ENCODE results near the gene PTCH1.

PTCH1 gene

DNA sequence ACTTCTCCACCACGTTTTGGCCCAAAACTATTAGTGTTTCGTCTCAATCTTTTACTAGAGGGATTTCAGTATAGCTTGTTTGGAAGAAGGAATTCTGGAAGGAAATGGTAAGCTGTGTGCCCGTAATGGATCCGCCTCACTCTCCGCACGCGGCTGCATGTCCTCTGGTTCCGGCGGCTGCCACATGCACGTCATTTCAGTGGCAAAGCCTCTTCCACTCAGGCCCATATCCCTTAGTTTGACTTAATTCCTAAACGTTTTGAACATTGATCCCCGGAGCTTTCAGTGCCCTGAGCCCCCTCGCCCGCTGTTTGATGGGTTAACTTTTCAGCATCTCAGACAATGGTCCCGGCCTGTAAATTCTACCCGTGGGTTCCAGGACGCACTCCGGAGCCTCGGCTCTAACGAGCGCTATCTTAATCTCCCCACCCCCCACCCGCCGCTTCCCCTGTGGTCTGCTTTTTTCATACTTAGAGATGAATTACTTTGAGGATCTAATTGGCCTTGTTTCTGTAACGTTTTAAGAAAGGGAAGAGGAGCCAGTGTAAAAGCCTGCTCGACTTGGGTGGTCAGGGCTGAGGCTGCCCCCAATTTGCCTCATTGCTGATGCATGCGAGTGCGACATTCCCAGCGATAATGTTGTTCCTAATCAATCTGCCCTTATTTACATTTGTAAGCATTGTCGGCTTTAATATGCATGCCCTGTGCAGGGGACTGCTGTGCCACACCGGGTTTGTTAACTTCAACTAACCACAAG is 4.6 kb downstream of the PTCH1 start:
- ATAC-seq: no peak

- no peak for ATAC-seq
These were observed 5.2 kb downstream of the PTCH1 start for GRCh38 chr9:95511616-95511931.

DNA sequence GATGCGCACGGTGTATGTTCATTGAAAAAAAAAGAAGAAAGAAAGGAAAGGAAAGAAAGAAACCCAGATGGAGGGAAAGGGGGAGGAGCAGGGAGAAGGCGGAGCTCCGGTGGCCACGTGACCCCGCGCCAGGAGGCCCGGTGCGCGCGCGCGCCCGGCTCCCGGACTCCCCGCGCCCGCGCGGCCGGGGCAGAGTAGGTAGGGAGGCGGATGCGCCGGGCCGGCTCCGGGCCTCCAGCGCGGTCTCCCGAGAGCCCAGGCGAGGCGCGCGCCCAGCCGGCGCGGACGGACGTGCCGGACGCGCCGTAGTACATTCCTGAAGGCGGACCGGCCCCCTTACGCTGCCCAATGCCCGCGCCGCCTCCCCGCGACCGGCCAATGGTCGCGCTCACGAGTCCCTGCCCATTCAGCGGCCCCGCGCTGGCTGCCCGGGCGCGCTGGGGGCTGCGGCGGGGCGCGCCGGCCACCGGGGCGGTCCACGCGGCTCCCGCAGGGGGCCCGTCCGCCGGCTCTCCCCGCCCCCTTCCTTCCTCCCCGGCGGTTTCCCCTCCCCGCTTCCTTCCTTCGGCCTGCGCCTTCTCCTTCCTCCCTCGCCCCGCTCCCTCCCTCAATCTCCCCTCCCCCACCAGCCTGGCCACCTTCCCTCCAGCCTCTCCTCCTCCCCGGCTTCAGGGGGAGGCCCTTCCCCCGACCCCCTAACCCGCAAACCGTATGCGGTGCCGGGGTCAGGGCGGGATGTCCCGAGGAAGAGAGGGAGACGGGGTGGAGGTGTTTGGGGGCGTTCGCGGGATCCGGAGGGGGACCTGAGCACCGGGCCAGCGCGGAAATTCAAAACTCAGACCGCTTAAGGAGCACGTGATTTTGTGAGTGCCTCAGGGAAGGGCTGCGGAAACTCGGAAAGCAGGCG is 5.8 kb downstream of the PTCH1 start:
- ATAC-seq: peak; percentile 70 to 78

GRCh38 chr9:95509851-95510708 is 6.7 kb downstream of the PTCH1 start:
- ATAC-seq: no peak

DNA sequence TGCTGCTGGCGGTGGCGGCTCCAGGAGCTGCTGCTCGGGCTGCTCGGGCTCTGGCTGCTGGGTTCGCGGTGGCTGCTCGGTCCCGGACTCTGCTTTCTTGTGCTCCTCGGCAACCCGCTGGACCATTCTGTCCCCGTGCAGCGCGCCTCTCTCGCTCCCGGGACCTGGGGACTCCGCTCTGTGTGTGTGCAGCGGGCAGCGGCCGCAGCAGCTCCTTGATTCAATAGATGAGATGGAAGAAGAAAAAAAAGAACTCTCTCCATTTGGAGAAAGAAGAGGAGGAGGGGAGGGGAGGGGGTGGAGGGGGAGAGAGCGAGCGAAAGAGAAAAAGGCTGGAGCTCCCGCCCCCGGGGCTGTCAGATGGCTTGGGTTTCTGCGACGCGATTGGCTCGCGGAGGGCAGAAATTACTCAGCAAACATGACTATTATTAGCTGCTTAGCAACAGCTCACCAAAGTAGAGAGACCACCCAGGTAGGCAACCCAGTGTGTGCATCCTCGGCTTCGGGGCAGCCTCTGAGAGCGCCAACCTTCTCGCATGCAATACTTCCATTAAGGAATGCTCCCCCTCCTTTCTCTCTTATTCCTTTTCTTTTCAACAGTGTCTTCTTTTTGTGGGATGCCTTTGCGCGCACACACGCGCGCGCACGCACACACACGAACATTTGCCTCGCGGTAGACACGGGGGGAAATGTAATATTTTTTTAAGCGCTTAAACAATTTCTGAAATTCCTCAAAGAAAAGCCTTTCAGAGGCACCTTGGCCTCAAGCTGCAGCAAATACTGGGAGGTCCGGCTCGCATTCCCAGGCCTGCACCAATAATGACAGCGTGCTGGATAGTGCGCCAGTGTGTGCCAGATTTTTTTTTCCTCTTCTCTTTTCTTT is 7.6 kb downstream of the PTCH1 start:
- ATAC-seq: peak; percentile 34 to 40

DNA sequence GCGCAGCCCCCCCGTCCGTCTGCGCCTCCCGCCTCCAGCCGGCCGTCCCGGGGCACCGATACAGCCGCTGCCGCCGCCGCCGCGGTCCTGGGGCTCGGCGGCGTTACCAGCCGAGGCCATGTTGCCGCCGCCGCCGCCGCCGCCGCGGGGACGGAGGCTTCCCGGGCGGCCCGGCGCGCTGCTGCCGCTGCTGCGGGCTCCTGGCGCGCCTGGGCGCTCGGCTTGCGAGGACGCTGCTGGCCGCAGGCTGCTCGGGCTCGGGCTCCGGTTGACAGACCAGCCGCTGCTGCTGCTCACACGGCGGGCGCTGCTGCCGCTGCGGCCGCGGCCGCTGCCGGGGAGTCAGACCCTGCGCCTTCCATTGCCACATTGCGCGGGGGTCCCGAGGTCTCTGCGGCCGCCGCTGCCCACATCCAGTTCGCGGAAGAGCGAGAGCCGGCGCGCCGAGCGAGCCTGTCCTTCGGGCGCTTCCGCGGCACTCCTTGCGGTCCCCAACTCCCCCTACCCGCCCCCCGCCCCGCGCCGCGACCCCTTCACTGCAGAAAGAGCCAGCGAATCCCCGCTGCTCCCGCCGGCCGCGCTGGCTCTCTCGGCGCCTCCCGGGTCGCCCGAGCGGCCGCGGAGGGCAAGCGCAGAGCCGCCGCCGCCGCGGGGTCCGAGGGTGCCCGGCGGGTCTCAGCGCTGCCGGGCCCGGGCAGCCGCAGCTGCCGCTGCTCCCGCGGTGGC is 8.4 kb downstream of the PTCH1 start:
- no peak for ATAC-seq

DNA sequence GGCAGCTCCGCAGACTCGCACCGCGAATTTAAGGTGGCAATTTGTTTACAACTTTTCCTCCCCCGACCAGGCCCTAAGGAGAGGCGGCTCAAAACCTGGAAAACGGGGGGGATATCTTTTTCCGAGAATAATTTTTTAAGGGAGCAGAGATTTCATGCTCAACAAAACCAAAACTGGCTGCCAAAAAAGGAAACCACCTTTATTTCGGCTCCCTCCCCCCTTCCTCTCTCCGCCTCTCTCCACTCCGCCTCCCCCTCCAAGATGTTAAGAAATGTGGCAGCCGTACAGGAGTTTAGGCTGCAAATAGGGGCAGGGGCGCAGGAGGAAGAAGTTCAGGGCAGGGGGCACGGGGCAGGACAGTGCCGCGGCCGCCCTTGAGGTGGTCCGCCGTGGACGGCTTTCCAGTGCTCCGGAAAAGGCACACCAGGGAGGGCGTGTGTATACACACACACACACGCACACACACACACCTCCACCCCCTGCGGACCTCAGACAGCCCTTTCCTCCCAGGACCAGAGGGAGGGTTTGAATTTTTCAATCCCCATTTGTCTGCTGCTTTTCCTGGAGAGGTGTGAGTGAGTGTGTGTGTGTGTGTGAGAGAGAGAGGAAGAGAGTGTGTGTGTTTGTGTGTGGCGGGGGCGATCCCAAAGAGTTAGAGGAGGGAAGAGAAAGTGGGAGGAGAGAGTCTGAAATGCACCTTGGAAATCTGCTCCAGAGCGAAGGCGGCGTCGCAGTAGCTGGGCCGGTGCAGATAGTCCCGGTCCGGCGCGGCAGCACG is 9.1 kb downstream of the PTCH1 start:
- ATAC-seq: no peak

DNA sequence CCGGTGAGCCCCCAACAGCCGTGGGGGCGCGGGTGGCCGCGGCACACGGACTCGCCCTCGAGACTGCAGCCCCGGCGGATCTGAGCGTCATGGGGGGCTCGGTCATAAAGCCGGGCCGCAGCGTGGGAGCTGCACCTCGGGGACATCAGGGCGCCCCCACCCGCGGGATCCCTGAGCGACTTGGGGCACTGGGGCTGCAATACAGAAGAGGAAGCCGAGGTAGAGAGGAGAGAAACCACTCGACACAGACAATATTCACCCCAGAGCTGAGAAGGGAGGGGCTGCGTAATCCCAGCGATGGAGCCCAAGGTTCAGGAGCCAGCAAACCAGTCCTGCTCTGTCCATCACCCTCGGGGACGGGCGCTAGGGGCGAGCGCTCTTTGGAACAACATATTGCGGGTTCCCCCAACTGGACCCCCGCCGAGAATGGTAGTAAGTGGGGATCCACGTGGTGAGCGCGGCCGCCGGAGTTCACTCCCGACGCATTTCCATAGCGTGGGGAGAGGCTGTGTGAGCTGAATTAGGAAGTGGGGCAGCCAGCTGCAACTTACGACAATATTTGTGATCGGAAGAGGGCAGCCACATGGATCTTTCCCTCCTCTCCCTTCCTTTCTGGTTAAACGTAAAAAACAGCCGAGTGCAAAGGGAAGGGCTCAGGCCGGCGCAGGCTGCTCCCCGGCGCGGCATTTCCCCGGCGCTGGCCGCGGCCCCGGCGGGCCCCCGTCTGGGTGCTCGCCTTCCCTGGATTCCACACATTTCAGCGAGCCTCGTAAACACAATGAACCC is 9.9 kb downstream of the PTCH1 start:
- peak in 1 of 2 donors; percentile 5 for ATAC-seq

DNA sequence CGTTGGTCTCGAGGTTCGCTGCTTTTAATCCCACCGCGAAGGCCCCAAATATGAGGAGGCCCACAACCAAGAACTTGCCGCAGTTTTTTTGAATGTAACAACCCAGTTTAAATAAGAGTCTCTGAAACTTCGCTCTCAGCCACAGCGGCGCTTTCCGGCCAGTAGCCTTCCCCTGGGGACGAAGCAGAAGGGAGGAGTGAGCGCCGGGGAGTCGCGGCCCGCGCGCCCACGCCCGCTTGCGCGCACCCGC is 10.4 kb downstream of the PTCH1 start:
- no peak for ATAC-seq

- ATAC-seq: no peak
These were observed 10.9 kb downstream of the PTCH1 start for GRCh38 chr9:95505717-95506427.

DNA sequence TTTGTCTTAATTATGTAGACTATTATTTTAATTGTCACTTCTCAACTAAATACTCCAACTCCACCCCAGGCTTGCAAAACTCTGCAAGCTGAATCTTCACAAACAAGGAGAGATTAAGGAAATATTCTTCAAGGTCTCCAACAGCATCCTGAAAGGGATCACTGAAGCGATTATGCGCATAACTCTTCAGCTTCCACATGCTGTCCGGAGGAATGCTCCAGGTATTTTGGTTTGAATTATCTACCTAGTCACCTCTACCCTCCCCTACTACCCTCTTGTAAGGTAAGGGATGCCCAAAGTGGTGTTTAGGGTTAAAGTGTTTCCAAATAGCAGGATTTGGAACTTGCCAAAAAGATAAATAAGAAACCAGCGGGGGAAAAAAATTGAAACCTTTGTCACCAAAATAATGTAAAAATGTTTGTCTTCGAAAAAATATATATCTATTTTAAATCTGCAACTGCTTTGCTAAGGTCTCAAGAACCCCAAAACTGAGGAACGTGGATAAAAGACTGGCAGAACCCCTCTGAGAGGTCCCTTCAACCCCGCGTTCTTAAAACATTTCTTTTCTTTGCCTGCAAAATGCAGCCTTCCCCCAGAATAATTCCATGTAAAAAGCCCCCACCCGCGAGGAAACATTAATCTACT is 11.6 kb downstream of the PTCH1 start:
- no peak for ATAC-seq

- ATAC-seq: no peak
These were observed 12.5 kb downstream of the PTCH1 start for GRCh38 chr9:95504053-95504963.

- ATAC-seq: no peak
These were observed 13.4 kb downstream of the PTCH1 start for GRCh38 chr9:95503369-95503768.

DNA sequence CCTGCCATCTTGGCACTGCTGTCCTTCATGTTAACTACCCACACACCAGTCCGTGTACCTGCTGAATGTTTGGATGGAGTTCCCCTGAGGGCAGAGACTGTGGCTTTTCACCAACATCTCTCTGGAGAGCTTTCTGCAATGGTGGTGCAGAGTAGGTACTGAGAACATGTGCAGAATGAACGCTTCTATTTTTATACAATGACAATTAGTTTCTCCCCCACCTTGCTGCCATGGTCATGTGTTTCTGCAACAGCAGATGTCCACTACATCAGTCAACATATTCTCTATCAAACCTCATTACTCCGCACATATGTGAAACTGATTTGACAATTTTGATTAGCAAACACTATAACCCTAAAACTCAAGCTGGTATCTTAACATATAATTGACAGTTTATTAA is 14.5 kb downstream of the PTCH1 start:
- ATAC-seq: no peak

- no peak for ATAC-seq
These were observed 16.9 kb downstream of the PTCH1 start for GRCh38 chr9:95499847-95500246.

GRCh38 chr9:95499046-95499676 is 17.6 kb downstream of the PTCH1 start:
- no peak for ATAC-seq

- ATAC-seq: no peak
These were observed 18.1 kb downstream of the PTCH1 start for GRCh38 chr9:95498641-95499040.
